Activated gamma-delta T cell treated with anti-CD3 and anti-CD28 coated beads, Interleukin-2, amount 50 U/mL, for 16 hours (primary cell): ENCODE measurements around the gene DPP10.
"Not testable (repeated sequence)": the region's sequence is repeated elsewhere in the genome, so short reads cannot be mapped to it uniquely, and the experiment has no call there.

ENCODE experiments used
- DNase-seq: peaks from one replicate; pipeline ENCODE4 v3.0.0-alpha.2; 2020; ENCODE audit warnings: low read depth

Gene DPP10

DNA sequence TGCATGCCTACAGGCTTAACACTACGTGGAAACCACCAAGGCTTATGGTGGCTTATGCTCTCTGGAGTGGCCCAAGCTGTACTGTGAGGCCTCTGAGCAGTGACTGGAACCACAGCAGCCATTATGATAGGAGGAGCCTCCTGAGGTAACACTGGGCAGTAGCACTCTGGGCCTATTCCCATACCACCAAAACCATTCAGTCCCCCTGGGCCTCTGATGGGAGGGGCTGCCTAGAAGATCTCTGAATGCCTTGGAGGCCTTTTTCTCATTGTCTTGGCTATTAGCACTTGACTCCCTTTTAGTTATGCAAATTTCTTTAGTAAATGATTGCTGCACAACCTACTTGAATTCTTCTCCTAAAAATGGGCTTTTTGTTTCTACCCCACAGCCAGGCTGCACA is 985.0 kb downstream of the DPP10 start:
- no peak for DNase-seq

- not testable (repeated sequence) for DNase-seq
Measured at GRCh38 chr2:115440746-115441145, 998.3 kb downstream of the DPP10 start.

- no peak for DNase-seq
Measured at GRCh38 chr2:115443539-115444185, 1001.2 kb downstream of the DPP10 start.

- DNase-seq: no peak
Measured at GRCh38 chr2:115460008-115460407, 1017.6 kb downstream of the DPP10 start.

- DNase-seq: no peak
Measured at GRCh38 chr2:115480741-115481140, 1038.3 kb downstream of the DPP10 start.

GRCh38 chr2:115481842-115482241 is 1039.4 kb downstream of the DPP10 start:
- DNase-seq: no peak

GRCh38 chr2:115483666-115484065 is 1041.2 kb downstream of the DPP10 start:
- DNase-seq: no peak

GRCh38 chr2:115484486-115484885 is 1042.0 kb downstream of the DPP10 start:
- no peak for DNase-seq

- DNase-seq: no peak
Measured at GRCh38 chr2:115484983-115485382, 1042.5 kb downstream of the DPP10 start.

- DNase-seq: no peak
Measured at GRCh38 chr2:115491186-115491793, 1048.8 kb downstream of the DPP10 start.

- no peak for DNase-seq
Measured at GRCh38 chr2:115505331-115505730, 1062.9 kb downstream of the DPP10 start.

GRCh38 chr2:115520727-115521126 is 1078.3 kb downstream of the DPP10 start:
- no peak for DNase-seq

- DNase-seq: no peak
Measured at GRCh38 chr2:115524452-115524851, 1082.0 kb downstream of the DPP10 start.

DNA sequence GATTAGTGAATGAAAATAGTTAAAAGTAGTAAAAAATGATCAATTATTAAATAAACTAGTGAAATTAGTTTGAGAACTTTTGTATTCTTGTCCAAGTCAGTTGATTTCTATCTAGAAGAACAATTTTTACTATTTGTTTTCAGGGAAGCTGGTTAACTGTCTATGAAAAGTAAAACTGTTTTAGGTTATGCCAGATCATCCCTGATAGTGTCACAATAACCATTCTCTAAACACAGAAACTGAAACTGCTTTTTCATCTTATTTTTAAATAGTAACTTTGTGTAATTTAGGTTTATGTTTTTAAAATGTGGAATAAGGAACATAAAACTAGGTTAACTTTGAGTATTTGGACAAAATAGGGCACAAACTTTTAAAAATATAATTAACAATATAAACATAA is 1087.2 kb downstream of the DPP10 start:
- DNase-seq: no peak

- no peak for DNase-seq
Measured at GRCh38 chr2:115533081-115533480, 1090.6 kb downstream of the DPP10 start.

GRCh38 chr2:115541814-115542213 is 1099.4 kb downstream of the DPP10 start:
- DNase-seq: no peak

DNA sequence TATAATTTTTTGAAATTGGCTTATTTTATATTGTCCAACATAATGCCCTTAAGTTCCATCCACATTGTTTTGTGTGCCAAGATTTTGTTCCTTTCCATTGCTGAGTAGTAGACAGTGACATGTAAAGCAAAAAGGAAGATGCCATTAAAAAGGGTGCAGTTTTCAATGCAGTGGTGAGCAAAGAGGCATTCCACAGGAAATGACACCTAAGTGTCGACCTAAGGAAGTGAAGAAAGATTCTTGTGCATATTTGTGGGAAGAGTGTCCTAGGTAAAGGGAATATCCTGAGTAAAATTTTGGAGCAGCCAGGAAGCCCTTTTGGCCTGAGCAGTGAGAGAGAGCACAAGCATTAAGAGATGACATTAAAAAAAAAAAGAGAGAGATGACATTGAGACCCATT is 1099.9 kb downstream of the DPP10 start:
- DNase-seq: no peak

GRCh38 chr2:115543024-115543423 is 1100.6 kb downstream of the DPP10 start:
- no peak for DNase-seq

DNA sequence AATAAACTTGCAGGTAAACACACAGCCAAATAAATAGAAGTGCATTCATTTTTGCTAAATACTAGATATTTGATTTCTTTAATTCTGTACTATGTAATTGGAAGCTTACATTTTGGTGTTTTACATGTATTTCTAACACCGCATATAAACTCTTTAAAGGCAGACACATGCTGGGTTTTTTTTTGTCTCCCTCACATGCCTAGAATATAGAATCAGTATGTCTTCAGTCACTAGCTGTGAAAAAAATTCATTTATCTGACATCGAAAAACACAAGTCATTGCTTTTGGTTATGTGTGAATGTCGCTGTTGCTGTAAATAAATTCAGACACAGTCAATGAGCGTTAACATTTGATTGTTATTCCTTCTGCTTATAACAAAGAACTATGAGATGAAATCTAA is 1101.0 kb downstream of the DPP10 start:
- DNase-seq: no peak

GRCh38 chr2:115549611-115550130 is 1107.2 kb downstream of the DPP10 start:
- no peak for DNase-seq

DNA sequence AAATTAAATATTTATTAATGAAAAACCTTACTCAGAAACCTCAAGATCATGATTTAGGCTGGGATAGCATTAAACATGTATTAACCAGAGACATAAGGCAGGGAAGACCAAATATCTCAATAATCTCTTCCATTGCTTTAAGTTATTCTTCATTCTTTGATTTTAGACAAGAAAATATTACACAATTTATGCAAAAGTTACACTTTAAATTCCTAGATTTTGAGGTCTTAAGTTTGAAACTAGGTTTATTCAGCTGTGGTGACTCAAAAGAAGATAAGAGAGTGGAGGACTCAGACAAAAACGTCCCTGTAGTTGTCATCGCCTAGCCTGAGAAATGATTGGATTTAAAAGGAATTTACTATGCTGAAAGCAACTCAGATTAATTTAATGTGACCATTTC is 1110.3 kb downstream of the DPP10 start:
- DNase-seq: no peak

GRCh38 chr2:115554153-115554552 is 1111.7 kb downstream of the DPP10 start:
- DNase-seq: no peak

DNA sequence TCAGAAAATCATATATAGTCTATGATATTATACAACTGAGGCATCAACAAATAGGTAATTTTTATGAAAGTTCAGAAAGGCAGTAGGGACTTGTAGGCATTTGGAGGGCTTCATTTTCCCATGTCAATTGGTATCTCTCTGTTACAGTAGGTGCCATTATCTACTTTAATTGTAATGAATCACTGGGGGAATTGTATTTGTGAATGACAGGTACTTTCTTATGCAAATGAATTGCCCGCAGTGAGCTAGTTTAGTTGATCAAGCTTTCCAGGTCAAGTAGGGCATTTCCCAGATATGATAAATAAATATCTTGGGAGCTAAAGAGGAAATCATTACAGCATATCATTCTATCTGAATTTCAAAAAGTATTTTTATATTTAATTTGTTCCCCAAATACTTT is 1116.3 kb downstream of the DPP10 start:
- DNase-seq: no peak

- no peak for DNase-seq
Measured at GRCh38 chr2:115560666-115561065, 1118.2 kb downstream of the DPP10 start.
